IPS-NIHi11 (cell line): ENCODE measurements around the gene DESI1.
"Not testable (repeated sequence)": the region's sequence is repeated elsewhere in the genome, so short reads cannot be mapped to it uniquely, and the experiment has no call there.

ENCODE experiments used
- DNase-seq: peaks from one replicate; pipeline ENCODE4 v3.0.0; 2012; ENCODE audit warnings: mixed read lengths, low spot score

Gene DESI1

GRCh38 chr22:41620589-41621098 is at the start of gene DESI1:
TSS of gene DESI1 (minus strand) at chr22:41621043. CDS start at chr22:41620839, 204 bp downstream.
- DNase-seq = no peak

DNA sequence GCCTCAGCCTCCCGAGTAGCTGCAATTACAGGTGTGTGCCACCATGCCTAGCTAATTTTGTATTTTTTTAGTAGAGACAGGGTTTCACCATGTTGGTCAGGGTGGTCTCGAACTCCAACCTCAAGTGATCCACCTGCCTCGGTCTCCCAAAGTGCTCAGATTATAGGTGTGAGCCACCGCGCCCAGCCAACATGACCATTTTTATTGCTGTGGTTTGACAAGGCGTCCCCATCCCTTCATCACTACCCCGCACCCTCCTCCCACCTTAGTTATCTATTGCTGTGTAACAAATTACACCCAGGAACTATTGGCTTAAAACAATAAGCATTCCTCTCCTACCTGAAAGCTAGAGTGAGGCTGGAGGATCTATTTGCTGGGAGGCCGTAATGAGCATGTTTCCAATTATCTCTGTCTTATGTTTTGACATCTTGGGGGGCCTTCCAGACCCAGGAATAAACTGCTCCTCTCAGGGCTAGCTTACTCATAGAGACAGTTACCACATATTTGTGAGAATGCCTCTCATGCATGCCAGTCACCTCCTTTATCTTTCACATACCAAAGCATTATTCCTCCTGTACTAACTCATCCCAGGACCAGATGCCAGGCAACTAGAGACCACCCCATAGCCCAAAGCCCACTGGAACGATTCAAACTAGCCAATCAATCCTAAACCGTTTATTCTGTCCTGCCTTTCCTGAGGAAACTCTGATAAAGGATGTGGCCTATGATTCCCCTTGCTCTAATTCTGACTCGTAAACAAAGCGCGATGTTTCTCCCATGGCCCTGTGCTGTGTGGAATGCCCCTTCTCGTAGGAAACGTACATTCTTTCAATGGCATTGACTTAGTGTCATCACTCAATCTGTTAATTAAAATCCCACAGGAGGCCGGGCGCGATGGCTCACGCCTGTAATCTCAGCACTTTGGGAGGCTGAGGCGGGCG is 48.4 kb upstream of the DESI1 start:
- no peak for DNase-seq

GRCh38 chr22:41664951-41665350 is 44.1 kb upstream of the DESI1 start:
- DNase-seq = no peak

DNA sequence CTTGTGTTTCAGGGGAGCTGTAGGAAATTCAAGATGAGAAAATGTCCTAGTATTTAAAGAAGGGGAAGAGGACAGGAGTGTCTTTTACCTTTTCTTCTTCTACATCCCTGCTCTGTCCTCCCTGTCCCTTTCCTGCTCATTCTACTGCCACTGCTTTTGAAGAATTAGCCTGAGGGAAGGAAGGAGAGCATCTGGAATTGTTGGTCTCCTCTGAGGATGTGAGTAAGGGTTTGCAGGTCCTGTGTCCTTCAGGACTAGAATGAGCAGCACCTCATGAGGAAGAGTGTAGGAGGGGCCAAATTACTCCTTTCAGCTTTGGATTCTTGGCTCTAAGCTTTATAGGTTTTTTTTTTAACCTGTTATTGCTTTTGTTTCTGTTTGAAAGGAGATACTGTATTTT is 43.6 kb upstream of the DESI1 start:
- DNase-seq = no peak

DNA sequence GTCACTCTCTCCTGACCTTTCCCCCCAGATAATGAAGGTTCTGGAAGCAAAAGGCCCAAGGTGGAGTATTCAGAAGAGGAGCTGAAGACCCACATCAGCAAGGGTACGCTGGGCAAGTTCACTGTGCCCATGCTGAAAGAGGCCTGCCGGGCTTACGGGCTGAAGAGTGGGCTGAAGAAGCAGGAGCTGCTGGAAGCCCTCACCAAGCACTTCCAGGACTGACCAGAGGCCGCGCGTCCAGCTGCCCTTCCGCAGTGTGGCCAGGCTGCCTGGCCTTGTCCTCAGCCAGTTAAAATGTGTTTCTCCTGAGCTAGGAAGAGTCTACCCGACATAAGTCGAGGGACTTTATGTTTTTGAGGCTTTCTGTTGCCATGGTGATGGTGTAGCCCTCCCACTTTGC is 42.8 kb upstream of the DESI1 start:
- not testable (repeated sequence) for DNase-seq

DNA sequence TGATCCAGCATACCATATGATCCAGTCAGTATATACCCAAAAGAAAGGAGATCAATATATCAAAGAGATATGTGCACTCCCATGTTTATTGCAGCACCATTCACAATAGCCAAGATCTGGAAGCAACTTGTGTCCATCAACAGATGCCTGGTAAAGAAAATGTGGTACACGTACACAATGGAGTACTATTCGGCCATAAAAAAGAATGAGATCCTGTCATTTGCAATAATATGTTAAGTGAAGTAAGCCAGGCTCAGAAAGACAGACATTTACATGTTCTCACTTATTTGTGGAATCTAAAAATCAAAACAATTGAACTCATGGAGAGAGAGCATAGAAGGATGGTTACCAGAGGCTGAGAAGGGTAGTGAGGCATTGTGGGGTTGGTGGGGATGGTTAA is 40.9 kb upstream of the DESI1 start:
- DNase-seq = no peak

DNA sequence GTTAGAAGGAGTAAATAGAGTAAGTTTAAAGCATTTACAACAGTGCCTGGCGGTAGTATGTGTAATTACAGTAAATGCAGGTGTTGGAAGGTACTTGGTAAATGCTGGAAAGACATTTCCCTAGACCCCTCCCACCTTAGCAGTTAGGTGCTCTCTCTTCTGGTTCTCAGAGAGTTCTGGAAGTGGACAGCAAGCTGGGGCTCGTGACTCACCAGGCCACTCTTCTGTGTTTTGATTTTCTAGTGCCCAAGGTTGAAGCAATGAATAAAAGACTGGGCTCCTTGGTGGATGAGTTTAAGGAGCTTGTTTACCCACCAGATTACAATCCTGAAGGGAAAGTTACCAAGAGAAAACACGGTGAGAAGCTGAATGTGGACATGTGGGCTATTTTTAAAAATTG is 40.2 kb upstream of the DESI1 start:
- DNase-seq = no peak

DNA sequence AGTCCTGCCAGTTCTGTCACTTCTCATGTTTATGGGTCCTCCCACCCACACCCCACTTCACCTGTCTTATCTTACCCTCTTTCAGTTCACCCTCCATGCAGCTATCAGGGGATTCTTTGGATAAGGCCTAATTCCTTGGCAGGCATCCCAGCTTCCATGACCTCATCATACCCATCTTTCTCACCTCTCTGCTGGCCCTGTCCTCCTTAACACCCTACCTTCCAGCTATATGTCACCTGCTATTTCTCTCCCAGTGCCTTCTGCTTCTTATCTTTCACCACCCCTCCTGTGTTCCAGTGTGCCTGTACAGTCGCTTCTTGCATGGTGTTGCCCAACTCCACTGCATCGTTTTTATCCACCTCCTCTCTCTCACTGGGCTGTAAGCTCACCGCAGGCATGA is 39.6 kb upstream of the DESI1 start:
- DNase-seq = no peak

- no peak for DNase-seq
Measured at GRCh38 chr22:41659941-41660340, 39.1 kb upstream of the DESI1 start.

GRCh38 chr22:41658869-41659268 is 38.0 kb upstream of the DESI1 start:
- DNase-seq = no peak

DNA sequence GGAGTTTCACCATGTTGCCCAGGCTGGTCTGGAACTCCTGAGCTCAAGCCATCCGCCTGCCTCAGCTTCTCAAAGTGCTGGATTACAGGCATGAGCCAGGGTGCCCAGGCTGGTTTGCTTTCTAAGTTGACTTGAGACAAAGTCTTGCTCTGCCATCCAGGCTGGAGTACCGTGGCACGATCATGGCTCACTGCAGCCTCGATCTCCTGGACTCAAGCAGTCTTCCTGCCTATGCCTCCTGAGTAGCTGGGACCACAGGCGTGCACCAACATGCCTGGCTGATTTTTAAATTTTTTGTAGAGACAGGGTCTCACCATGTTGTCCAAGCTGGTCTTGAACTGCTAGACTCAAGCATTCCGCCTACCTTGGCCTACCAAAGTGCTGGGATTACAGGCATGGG is 36.9 kb upstream of the DESI1 start:
- DNase-seq = no peak

GRCh38 chr22:41656556-41656955 is 35.7 kb upstream of the DESI1 start:
- DNase-seq = no peak

DNA sequence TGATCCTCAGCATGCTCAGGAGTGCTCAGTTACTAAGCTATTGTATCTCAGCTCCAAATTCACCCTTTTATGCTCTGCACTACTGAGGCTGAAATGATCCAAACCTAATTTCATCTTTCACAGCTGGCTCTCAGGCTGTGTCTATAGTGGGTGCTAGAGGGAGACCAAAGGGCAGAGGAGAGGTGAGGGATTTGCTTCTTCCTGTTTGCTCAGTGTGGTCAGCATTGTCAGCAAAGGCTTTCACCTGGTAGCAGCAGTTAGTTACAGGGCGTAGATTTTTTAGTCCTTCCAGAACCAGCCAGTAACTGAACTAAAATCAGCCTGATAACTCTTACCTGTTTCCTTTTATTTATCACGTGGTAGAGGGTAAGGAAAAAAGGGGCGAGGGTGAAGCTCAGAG is 33.5 kb upstream of the DESI1 start:
- DNase-seq = no peak

DNA sequence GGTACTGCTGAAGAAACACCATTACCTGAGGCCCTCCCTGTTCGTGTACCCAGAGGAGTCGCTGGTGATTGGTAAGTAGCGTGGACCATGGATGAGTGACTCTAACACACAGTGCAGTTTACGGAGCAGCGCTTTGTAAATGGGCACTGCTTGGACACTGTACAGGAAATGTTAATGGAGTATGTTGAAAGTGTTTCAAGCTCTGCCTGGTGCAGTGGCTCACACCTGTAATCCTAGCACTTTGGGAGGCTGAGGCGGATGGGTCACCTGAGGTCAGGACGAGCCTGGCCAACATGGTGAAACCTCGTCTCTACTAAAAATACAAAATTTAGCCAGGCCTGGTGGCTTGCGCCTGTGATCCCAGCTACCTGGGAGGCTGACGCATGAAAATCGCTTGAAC is 30.0 kb upstream of the DESI1 start:
- no peak for DNase-seq

DNA sequence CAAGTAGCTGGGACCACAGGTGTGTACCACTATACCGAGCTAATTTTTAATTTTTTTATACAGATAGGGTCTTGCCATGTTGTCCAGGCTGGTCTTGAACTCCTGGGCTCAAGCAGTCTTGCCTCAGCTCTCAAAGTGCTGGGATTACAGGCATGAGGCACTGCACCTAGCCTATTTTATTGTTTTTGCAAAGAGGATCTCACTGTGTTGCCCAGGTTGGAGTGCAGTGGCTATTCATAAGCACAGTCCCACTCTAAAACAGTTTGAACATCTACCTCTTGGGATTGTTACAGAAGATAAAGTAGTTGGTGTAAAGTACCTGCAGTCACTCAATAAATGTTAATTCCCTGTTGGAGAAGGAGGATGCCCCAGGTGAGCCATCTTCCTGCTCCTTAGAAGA is 29.4 kb upstream of the DESI1 start:
- no peak for DNase-seq

- no peak for DNase-seq
Measured at GRCh38 chr22:41648432-41648831, 27.6 kb upstream of the DESI1 start.

DNA sequence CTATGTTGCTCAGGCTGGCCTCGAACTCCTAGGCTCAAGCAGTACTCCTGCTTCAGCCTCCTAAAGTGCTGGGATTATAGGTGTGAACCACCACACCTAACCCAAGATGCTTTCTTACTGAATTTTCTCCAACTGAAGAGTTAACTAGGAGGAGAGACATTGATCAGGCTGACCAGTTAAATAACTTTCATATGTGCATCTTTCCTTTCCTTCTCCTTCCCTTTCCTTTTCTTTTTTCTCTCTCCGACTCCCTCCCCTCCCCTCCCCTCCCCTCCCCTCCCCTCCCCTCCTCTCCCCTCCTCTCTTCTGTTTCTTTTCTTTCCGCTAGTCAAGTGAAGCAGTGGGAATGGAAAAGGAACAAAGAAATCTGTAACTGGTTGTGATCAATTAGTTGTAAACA is 26.9 kb upstream of the DESI1 start:
- DNase-seq = no peak

DNA sequence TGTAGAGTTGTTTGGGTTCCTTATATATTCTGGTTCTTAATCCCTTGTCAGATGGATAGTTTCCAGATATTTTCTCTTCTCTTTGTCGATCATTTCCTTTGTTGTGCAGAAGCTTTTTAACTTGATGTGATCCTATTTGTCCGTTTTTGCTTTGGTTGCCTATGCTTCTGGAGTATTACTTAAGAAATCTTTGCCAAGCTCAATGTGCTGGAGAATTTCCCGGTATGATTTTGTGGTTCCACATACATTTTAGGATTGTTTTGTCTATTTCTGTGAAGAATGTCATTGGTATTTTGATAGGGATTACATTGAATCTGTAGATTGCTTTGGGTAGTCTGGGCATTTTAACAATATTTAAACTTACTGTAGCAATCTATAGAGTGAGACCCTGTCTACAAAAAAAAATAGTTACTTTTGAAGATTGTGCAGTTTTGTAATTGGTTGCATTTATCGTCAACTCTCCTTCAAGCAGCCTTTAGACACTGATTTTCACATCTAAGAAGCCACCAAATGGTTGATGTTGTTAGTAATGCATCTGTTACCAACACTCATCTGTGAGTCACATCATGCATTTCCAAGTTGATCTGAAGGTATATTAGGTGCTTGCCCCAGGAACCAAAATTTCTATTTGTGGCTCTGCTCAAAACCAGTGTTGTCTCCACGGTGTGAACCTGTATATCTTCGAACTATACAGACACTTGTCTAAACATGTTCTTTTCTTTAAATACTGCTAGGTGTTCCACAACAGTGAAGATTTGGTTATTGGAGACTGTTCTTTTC is 21.7 kb upstream of the DESI1 start:
- DNase-seq = no peak

GRCh38 chr22:41641854-41642253 is 21.0 kb upstream of the DESI1 start:
- DNase-seq = no peak

- DNase-seq = no peak
Measured at GRCh38 chr22:41638748-41639147, 17.9 kb upstream of the DESI1 start.

DNA sequence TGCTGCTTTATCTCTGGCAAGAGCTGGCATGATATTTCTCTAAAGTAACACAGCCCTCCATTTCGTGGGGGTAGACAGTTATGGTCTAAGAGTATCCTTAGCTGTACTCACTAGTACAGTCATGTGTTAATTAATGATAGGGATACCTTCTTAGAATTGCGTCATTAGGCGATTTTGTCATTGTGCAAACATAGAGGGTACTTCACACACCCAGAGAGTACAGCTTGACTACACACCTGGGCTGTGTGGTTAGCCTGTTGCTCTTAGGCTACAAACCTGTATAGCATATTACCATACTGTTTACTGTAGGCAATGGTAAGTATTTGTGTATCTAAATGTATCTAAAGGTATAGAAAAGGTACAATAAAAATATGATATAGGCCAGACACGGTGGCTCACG is 17.3 kb upstream of the DESI1 start:
- DNase-seq = no peak

GRCh38 chr22:41637623-41638022 is 16.8 kb upstream of the DESI1 start:
- DNase-seq = not testable (repeated sequence)

- no peak for DNase-seq
Measured at GRCh38 chr22:41636467-41636866, 15.6 kb upstream of the DESI1 start.
